Measurements from ENCODE around the gene DES.

Gene DES

DNA sequence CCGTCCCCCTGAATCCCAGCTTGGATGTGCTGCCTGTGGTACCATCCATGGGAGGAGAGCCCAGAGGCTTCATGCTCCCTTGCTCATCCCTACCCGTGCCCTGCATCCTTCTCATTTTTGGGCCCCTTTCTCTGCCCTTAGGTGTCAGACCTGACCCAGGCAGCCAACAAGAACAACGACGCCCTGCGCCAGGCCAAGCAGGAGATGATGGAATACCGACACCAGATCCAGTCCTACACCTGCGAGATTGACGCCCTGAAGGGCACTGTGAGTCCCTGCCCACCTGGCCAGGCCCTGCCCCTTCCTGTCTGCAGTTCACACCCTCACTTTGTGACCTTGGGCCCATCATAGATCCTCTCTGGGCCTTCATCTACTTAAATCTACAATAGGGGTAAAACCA lies 2.5 kb downstream of the DES start:
- DNase-seq (ENCODE audit: low read depth) = no peak
- H3K4me3 ChIP-seq (ENCODE audit: low read length) = no peak overlapping the region
- TF ChIP-seq, protein P1, sequence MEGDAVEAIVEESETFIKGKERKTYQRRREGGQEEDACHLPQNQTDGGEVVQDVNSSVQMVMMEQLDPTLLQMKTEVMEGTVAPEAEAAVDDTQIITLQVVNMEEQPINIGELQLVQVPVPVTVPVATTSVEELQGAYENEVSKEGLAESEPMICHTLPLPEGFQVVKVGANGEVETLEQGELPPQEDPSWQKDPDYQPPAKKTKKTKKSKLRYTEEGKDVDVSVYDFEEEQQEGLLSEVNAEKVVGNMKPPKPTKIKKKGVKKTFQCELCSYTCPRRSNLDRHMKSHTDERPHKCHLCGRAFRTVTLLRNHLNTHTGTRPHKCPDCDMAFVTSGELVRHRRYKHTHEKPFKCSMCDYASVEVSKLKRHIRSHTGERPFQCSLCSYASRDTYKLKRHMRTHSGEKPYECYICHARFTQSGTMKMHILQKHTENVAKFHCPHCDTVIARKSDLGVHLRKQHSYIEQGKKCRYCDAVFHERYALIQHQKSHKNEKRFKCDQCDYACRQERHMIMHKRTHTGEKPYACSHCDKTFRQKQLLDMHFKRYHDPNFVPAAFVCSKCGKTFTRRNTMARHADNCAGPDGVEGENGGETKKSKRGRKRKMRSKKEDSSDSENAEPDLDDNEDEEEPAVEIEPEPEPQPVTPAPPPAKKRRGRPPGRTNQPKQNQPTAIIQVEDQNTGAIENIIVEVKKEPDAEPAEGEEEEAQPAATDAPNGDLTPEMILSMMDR (conservative IDR thresholded peaks at IDR 0.05; ENCODE audit: low read length) = no peak

DNA sequence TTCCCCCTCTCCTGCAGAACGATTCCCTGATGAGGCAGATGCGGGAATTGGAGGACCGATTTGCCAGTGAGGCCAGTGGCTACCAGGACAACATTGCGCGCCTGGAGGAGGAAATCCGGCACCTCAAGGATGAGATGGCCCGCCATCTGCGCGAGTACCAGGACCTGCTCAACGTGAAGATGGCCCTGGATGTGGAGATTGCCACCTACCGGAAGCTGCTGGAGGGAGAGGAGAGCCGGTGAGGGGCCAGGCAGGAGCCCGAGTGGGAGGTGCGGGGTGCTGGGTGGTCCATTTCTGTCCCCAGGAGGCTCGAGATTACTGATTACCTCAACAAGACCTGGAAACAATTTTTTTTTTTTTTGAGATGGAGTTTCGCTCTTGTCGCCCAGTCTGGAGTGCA lies 3.1 kb downstream of the DES start:
- TF ChIP-seq, protein P1 (conservative IDR thresholded peaks at IDR 0.05; ENCODE audit: low read length) = no peak
- DNase-seq (ENCODE audit: low read depth) = no peak
- H3K4me3 ChIP-seq (ENCODE audit: low read length) = no peak overlapping the region

DNA sequence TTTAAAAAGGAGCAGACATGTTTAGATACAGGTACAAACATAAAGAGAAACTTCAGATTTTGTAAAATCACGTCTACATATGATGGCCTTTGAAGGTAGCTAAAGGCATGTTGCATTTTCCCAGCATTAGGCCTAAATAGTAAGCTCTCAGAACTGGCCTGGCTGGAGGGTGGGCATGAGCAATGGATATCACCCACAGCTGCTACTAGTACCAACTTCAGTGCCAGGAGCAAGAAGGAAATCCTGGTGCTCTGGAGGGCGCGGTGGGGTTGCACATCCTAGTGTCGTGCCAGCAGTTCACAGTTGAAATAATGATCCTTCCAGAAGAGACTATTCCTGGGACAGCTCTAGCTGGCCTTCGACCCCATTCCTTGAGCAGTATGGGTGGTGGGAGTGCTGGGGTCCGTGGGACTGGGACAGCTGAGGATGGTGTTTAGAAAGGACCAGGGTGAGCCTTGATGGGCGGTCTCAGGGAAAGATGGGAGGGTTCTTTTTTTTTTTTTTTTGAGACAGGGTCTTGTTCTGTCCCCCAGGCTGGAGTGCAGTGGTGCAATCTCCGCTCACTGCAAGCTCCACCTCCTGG lies 4.9 kb downstream of the DES start:
- DNase-seq (ENCODE audit: low read depth) = no peak
- H3K4me3 ChIP-seq (ENCODE audit: low read length) = no peak overlapping the region
- TF ChIP-seq, protein P1 (conservative IDR thresholded peaks at IDR 0.05; ENCODE audit: low read length) = no peak

DNA sequence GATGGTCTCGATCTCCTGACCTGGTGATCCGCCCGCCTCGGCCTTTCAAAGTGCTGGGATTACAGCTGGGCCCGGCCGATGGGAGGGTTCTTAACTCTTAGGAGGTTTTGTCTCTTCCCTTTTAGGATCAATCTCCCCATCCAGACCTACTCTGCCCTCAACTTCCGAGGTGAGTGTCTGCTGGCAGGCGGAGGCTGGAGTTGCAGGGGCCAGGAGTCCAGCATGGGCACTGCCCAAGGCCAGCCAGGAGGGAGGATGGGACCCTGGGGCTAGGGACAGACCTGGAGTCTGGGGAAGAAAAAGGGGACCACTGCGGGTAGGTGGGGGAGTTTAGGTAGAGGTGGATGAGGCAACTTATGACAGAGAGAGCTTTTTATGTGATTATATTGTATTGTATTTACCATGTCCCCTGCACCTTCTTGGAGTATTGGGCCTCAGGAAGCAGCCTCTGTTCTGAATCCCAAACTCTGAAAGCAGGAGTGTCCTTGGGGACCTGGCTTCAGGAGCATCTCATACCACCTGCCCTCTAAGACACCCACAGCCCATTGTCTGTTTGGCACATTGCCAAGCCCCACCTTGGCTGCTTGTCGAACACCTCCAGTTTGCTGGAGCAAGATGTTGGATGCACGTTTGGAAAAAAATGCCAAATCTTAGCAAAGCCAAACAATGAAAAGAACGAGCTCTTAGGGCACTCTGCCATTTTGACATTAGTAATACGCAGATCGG lies 5.6 kb downstream of the DES start:
- TF ChIP-seq, protein P1 (conservative IDR thresholded peaks at IDR 0.05; ENCODE audit: low read length) = no peak
- DNase-seq (ENCODE audit: low read depth) = no peak
- H3K4me3 ChIP-seq (ENCODE audit: low read length) = no peak overlapping the region

DNA sequence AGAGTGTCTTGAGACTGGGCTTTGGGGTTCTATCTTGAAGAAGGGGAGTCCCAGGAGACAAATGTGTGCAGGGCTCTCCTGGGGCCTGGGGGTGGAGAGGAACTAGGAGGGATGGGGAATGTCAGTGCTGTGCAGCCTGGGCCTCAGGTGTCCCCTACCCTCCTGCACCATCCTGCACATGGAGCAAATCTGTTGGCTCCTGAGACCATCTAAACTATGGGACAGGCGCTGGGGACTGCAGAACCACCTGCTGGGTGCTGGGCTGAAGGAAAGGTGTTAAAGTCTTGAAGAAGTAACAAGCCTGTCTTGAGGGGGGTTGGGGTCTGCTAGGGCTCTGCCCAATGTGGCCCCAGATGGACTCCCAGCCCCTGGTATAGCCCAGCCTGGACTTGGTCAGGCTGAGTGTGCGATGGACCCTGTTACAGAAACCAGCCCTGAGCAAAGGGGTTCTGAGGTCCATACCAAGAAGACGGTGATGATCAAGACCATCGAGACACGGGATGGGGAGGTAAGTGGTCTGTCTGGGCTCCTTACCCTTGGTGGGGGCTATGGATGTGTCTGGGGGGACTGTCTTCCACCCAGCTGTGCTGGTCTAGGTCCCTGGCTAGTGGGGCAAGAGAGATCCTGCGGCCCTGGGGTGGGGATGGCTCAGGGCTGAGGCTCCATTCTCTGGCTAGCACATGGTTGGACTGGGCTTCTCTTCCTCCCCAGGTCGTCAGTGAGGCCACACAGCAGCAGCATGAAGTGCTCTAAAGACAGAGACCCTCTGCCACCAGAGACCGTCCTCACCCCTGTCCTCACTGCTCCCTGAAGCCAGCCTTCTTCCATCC lies 7.3 kb downstream of the DES start:
- no peak overlapping the region for H3K4me3 ChIP-seq (ENCODE audit: low read length)
- DNase-seq (ENCODE audit: low read depth) = no peak
- TF ChIP-seq, protein P1 (conservative IDR thresholded peaks at IDR 0.05; ENCODE audit: low read length) = no peak

DNA sequence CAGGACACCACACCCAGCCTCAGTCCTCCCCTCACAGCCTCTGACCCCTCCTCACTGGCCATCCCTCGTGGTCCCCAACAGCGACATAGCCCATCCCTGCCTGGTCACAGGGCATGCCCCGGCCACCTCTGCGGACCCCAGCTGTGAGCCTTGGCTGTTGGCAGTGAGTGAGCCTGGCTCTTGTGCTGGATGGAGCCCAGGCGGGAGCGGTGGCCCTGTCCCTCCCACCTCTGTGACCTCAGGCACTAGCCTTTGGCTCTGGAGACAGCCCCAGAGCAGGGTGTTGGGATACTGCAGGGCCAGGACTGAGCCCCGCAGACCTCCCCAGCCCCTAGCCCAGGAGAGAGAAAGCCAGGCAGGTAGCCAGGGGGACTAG lies 7.9 kb downstream of the DES start:
- TF ChIP-seq, protein P1 (conservative IDR thresholded peaks at IDR 0.05; ENCODE audit: low read length) = no peak
- no peak overlapping the region for H3K4me3 ChIP-seq (ENCODE audit: low read length)
- DNase-seq (ENCODE audit: low read depth) = no peak
